ENCODE data around the gene GPM6B.
"Not testable (repeated sequence)": the region's sequence is repeated elsewhere in the genome, so short reads cannot be mapped to it uniquely, and the experiment has no call there.

Gene GPM6B

DNA sequence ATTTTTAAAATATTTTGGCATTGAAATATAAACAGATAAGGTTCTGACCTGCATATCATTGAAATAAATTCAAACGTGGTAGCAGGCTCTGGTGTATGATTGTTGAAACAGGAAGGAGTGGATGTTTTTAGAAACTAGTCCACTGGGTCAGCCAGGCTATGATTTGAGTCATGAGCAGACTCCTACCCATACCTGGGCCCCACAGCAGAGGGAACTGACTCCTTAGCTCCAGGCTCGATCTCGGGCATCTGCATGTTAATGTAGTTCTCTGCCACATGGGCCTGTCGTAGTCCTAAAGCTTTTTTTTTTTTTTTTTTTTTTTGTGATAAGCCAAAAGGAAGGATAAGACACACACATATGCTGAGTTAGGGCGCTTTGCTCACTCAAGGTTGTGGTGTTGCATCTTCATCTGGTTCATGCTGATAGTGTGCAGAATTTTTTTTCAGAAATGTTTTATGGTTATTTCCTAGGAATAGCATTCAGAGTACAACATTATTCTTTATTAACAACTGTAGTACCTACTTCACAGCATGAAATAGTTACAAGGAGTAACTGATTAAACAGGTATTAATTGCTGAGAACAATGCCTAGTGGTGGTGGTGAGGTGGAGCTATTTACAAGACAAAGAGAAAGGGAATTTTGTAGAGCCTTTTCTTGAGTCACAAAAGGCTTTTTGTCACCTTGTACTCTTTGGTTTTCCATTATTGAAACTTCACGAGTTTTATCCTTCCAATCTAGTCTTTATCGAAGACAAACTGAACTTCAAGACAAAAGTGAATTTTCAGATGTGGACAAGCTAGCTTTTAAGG, 55.1 kb downstream of the GPM6B start:
- DNase-seq, result no peak

- DNase-seq, result no peak
Observed at GRCh38 chrX:13760426-13760825, 56.5 kb downstream of the GPM6B start.

GRCh38 chrX:13759152-13759718, 57.7 kb downstream of the GPM6B start:
- DNase-seq, result no peak

DNA sequence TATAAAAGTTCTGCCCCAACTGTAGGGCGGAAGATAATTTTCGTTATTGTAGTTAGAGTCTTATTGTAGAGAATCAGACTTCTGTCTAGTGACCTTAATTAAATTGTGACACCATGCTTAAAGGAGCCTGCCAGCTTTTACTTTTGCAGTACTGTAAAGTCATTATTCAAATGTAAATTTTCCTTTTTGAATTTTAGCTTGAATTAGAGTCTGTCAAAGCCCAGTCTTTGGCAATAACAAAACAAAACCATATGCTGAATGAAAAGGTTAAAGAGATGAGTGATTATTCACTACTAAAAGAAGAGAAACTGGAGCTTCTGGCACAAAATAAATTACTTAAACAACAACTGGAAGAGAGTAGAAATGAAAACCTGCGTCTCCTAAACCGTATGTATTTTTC, 60.5 kb downstream of the GPM6B start:
- no peak for DNase-seq

GRCh38 chrX:13755254-13755653, 61.6 kb downstream of the GPM6B start:
- no peak for DNase-seq

DNA sequence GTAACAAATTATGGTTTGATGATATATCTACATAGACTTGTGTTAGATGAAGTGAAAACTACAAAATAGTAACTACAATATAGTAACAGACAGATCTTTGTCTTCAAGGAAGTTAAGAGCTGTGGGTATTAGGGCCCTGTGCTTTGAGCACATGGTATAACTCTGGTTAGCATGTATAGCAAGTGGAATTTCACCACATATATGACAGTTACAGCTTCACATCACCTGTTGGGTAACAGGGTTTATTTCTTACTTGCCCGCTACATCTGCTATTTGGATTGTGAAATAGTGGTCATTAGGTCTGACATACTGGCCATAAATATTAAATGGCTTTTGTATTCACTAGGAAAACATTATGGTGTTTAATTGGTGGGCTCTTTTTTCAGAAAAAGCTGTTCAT, 62.1 kb downstream of the GPM6B start:
- no peak for DNase-seq

DNA sequence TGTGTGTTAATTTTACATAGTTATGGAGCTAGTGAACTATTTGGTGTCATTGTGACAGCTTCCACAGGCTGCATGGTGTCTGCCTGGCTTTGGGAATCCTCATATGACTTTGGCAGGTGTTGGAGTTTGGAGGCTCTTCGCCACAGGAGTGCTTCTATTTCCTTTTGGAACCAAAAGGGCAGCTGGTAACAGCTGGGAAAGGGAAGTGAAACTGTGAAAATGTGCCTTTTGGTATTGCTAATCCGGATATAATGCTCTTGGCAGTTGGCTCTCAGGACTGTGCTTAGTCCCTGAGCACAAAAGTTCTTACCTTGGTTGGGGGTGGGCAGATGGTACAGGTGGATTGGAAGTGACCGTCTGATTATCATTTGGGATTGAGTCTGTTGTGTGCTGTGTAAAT, 64.2 kb downstream of the GPM6B start:
- no peak for DNase-seq

GRCh38 chrX:13752141-13752540, 64.8 kb downstream of the GPM6B start:
- no peak for DNase-seq

DNA sequence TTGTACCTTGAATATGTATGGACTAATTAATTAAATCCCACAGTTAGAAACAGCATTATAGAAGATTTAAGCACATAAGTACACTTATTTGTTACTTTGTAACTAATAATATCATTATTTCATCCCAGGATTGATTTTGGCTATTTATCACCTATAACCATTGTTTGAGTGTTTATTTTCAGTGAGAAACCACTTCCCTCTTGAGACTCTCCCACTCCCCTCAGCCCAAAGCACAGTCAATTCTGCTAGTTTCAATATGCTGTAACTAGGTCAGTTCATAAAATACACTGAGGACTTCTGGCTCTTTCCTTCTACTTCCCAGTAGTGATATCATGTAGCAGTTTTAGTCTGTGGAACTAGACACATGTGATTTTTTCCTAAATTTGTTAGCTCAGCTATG, 66.1 kb downstream of the GPM6B start:
- no peak for DNase-seq

- DNase-seq, result peak; percentile 36
Observed at GRCh38 chrX:13750204-13750603, 66.7 kb downstream of the GPM6B start.

DNA sequence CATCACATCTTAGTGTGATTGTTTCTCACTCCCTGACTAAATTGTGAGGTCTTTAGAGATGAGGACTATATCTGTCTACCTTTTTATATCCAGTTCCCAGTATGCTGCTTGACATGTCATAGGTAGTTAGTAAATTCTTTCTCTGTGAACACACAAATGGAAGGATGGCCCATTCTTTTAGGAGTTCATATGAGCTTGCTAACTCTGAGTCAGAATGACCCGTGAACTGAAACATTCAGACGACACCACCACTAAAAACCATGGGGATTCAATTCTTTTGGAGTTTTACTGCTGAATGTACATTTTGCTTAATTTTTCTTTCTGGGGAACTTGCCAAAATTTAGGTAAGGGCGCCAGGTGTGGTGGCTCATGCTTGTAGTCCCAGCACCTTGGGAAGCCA, 68.4 kb downstream of the GPM6B start:
- DNase-seq, result no peak

GRCh38 chrX:13747836-13748235, 69.1 kb downstream of the GPM6B start:
- DNase-seq, result no peak

GRCh38 chrX:13742397-13743176, 74.3 kb downstream of the GPM6B start:
- no peak for DNase-seq

DNA sequence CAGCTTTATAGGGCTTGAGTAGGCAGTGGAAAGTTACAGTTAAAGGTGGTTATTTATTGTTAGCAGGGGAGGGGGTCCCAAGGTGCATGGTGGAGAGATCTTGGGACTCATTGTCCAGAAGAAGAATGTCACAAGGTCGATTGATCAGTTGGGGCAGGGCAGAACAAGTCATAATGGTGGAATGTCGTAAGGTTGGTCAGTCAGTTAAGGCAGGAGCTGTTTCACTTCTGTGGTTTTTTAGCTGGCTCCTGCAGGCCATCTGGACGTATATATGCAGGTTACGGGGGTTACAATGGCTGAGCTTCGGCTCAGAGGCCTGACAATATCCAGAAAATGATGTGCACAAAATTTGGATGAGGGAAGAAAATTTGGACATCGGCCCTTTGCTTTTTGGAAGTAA, 75.2 kb downstream of the GPM6B start:
- DNase-seq, result no peak

- DNase-seq, result peak; percentile 97
Observed at GRCh38 chrX:13734278-13735172, 82.4 kb downstream of the GPM6B start, which contains the start of the genes OFD1 and TRAPPC2. Gene OFD1 (plus strand): TSS chrX:13734748. CDS start chrX:13735072, 324 bp downstream. Gene TRAPPC2 (minus strand): TSS chrX:13734620. CDS start chrX:13719963, 14,657 bp downstream.

DNA sequence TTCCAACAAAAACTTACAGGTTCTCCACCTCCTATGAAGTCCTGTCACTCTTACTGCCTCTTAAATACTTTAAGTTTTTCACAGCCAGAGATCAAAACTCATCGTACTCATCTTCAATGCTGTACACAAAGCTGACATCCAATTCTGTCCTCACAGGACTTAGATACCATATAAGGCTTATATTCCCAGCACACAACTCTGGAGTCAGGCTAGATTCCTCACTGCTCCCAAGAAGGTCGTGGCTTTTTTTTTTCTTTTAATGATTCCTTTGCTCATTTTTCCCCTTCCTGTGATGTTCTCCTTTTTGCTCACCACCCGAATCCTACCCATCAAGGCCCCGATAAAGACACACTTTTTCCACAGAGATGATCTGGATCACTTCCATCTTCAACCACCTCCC, 83.4 kb downstream of the GPM6B start:
- no peak for DNase-seq

- DNase-seq, result no peak
Observed at GRCh38 chrX:13732246-13733067, 84.4 kb downstream of the GPM6B start.

GRCh38 chrX:13730523-13730922, 86.4 kb downstream of the GPM6B start:
- DNase-seq, result not testable (repeated sequence)

GRCh38 chrX:13726583-13726982, 90.3 kb downstream of the GPM6B start:
- DNase-seq, result not testable (repeated sequence)

DNA sequence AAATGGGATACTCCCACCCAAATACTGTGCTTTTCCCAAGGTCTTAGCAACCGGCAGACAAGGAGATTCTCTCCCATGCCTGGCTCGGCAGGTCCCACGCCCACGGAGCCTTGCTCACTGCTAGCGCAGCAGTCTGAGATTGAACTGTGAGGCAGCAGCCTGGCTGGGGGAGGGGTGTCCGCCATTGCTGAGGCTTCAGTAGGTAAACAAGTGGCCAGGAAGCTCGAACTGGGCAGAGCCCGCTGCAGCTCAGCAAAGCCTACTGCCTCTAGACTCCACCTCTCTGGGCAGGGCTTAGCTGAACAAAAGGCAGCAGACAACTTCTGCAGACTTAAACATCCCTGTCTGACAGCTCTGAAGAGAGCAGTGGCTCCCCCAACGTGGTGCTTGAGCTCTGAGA, 92.0 kb downstream of the GPM6B start:
- not testable (repeated sequence) for DNase-seq

DNA sequence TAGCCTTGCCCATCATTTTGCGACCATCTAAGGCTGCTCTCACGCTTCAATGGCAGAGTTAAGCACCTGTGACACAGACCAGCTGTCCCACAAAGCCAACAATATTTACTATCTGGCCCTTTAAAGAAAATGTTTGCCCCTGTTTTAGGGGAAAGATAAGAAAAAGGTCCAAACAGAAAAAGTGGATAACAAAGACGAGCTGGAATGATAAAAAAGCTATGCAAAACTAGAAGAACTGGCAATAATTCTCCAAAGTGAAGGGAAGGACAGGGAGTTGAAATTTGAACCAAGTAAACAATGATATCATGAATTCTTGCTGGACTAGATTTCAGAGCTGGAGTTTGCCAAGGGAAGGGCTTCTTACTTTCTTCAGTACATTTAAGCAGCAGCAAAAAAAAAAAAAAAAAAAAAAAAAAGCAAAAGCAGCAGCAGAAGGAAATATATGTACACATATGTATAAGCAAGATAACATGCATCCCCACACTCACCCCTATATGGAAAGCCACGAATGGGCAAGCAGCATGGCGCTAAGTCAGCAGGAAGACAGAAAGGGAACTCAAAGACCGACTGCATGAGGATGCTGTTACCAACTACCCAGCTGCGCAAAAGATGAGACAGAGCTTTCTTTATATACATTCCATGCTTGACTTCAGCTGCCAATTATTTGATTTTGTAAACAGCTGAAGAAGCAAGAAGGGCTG, 94.9 kb downstream of the GPM6B start:
- DNase-seq, result no peak

Measured in NCI-H146 (cell line).